Breast epithelium (tissue), 3 donors: ENCODE results near the gene ANKRD1.
"Not testable (repeated sequence)": the region's sequence is repeated elsewhere in the genome, so short reads cannot be mapped to it uniquely, and the experiment has no call there.

Experiments
- POLR2A ChIP-seq: fragments of 450-650 bp; IDR thresholded peaks from one replicate; pipeline ENCODE4 v1.6.1; 2016; ENCODE audit warnings: antibody characterized with exemption, mild to moderate bottlenecking, moderate library complexity
- TF ChIP-seq, protein P1 (sequence below), 3 donors: fragments of 450-650 bp; IDR thresholded peaks; one replicate each; pipeline ENCODE4 v1.5.1; 2016 to 2017; ENCODE audit warnings: antibody characterized with exemption in 3 of 3, mild to moderate bottlenecking in 3 of 3, moderate library complexity in 3 of 3

- TF ChIP-seq, protein P1, sequence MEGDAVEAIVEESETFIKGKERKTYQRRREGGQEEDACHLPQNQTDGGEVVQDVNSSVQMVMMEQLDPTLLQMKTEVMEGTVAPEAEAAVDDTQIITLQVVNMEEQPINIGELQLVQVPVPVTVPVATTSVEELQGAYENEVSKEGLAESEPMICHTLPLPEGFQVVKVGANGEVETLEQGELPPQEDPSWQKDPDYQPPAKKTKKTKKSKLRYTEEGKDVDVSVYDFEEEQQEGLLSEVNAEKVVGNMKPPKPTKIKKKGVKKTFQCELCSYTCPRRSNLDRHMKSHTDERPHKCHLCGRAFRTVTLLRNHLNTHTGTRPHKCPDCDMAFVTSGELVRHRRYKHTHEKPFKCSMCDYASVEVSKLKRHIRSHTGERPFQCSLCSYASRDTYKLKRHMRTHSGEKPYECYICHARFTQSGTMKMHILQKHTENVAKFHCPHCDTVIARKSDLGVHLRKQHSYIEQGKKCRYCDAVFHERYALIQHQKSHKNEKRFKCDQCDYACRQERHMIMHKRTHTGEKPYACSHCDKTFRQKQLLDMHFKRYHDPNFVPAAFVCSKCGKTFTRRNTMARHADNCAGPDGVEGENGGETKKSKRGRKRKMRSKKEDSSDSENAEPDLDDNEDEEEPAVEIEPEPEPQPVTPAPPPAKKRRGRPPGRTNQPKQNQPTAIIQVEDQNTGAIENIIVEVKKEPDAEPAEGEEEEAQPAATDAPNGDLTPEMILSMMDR (IDR thresholded peaks at IDR 0.05): peak in 2 of 3 donors; percentile 30 to 52
- not testable (repeated sequence) for TF ChIP-seq POLR2A
These were observed 40.7 kb downstream of the ANKRD1 start for GRCh38 chr10:90880059-90880719.
